ENCODE data around the gene RBFOX2.

GRCh38 chr22:36014546-36015074 lies 14.0 kb downstream of the RBFOX2 start:
- no peak for TF ChIP-seq JUN (IDR thresholded peaks at IDR 0.05; ENCODE audit: borderline replicate concordance, insufficient read depth, insufficient read length, low read depth)
- TF ChIP-seq GATA2 (IDR thresholded peaks at IDR 0.05; ENCODE audit: insufficient read depth, insufficient read length, low read depth, low read length) = no peak
- TF ChIP-seq POLR2A (IDR thresholded peaks at IDR 0.05; ENCODE audit: low read depth, low read length) = no peak
- TF ChIP-seq POLR2AphosphoS5 (IDR thresholded peaks at IDR 0.05; ENCODE audit: insufficient read depth, low read depth, low read length) = no peak
